A673 (cell line): ENCODE measurements around the gene C1orf50.
"Not testable (repeated sequence)": the region's sequence is repeated elsewhere in the genome, so short reads cannot be mapped to it uniquely, and the experiment has no call there.

Source experiments
- CTCF ChIP-seq: fragments of 300-800, 200-600 bp; sonication (generic); conservative IDR thresholded peaks from 2 replicates; pipeline ENCODE4 v1.5.1; 2017; ENCODE audit warnings: low read depth, mild to moderate bottlenecking, antibody characterized with exemption, low read length, moderate library complexity, mixed read lengths
- EZH2 ChIP-seq: fragments of 200-600 bp; sonication (generic); IDR thresholded peaks from 2 replicates; pipeline ENCODE4 v1.6.1; 2017; ENCODE audit warnings: borderline replicate concordance, low read depth, mild to moderate bottlenecking, mixed read lengths, antibody characterized with exemption, low read length; ENCODE audit not compliant: poor library complexity, severe bottlenecking

- not testable (repeated sequence) for TF ChIP-seq CTCF, EZH2
Measured at GRCh38 chr1:42725820-42726219, 41.2 kb upstream of the C1orf50 start.
